ENCODE measurements around the gene PRIM2. TPM values are rescaled to one million over a fixed set of nuclear protein-coding genes. Genes with fewer than 3 reads are reported as not detected.

PRIM2 gene
- total and polyA plus RNA-seq, 2 of the 4 experiments (the other 2 are of a cell fraction), result 11.8 to 37.5 TPM

DNA sequence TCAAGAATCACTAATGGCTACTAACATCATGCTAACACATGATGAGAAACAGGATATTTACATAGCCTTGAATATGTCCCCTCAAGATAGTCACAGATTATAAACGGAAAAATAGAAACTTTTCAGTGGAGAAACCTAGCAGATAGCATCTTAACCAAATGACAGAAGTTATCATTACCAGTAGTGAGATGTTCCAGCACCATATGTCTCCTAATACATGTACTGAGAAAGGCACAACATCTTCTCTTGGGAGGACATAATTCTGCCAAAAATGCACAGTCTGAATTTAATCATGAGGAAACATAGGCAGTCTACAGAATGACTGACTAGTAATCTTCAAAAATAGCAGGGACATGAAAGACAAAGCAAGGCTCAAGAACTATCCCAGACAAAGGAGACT lies 19.9 kb upstream of the PRIM2 start:
- POLR2A ChIA-PET (ENCODE audit: unreplicated experiment), result no interaction called here
- no peak overlapping the region for H3K23ac ChIP-seq (ENCODE audit: low read depth, low read length)
- H2BK5ac ChIP-seq (ENCODE audit: low read depth, low read length, poor library complexity, severe bottlenecking), result no peak overlapping the region
- in situ Hi-C loops (cut with MboI; ENCODE audit: low sequenced_read_pairs), result no loop called here
- no peaks in the 10 kb centered on the region for H3K79me1 ChIP-seq (ENCODE audit: low read depth in 1 of 2, low read length in 2 of 2)
- TF ChIP-seq BHLHE40 (IDR thresholded peaks at IDR 0.05; ENCODE audit: low read depth, low read length) (no peak), MAZ (IDR thresholded peaks at IDR 0.05; ENCODE audit: borderline replicate concordance, low read depth, low read length) (no peak), MAFK (IDR thresholded peaks at IDR 0.05; ENCODE audit: low read depth, low read length) (no peak), CHD1 (IDR thresholded peaks at IDR 0.05; ENCODE audit: low read depth, low read length) (no peak), SMC3 (IDR thresholded peaks at IDR 0.05; ENCODE audit: low read depth, low read length) (no peak), CEBPB (IDR thresholded peaks at IDR 0.05; ENCODE audit: low read depth, low read length) (no peak), RFX5 (IDR thresholded peaks at IDR 0.05; ENCODE audit: low read depth, low read length) (no peak), FOS (IDR thresholded peaks at IDR 0.05; ENCODE audit: low read depth, low read length) (no peak), POLR2A (IDR thresholded peaks at IDR 0.05; ENCODE audit: low read depth, low read length) (no peak), MXI1 (IDR thresholded peaks at IDR 0.05; ENCODE audit: borderline replicate concordance, low read depth, low read length) (no peak), RAD21 (IDR thresholded peaks at IDR 0.05; ENCODE audit: low read length) (no peak), RCOR1 (IDR thresholded peaks at IDR 0.05; ENCODE audit: insufficient replicate concordance, low read length) (no peak), NFE2L2 (IDR thresholded peaks at IDR 0.05; ENCODE audit: low read depth, low read length) (no peak)
- TF ChIP-seq, protein P1, sequence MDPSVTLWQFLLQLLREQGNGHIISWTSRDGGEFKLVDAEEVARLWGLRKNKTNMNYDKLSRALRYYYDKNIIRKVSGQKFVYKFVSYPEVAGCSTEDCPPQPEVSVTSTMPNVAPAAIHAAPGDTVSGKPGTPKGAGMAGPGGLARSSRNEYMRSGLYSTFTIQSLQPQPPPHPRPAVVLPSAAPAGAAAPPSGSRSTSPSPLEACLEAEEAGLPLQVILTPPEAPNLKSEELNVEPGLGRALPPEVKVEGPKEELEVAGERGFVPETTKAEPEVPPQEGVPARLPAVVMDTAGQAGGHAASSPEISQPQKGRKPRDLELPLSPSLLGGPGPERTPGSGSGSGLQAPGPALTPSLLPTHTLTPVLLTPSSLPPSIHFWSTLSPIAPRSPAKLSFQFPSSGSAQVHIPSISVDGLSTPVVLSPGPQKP (IDR thresholded peaks at IDR 0.05; ENCODE audit: borderline replicate concordance, low read depth, low read length), result no peak
- TF ChIP-seq, protein P2, sequence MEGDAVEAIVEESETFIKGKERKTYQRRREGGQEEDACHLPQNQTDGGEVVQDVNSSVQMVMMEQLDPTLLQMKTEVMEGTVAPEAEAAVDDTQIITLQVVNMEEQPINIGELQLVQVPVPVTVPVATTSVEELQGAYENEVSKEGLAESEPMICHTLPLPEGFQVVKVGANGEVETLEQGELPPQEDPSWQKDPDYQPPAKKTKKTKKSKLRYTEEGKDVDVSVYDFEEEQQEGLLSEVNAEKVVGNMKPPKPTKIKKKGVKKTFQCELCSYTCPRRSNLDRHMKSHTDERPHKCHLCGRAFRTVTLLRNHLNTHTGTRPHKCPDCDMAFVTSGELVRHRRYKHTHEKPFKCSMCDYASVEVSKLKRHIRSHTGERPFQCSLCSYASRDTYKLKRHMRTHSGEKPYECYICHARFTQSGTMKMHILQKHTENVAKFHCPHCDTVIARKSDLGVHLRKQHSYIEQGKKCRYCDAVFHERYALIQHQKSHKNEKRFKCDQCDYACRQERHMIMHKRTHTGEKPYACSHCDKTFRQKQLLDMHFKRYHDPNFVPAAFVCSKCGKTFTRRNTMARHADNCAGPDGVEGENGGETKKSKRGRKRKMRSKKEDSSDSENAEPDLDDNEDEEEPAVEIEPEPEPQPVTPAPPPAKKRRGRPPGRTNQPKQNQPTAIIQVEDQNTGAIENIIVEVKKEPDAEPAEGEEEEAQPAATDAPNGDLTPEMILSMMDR (conservative IDR thresholded peaks at IDR 0.05; ENCODE audit: low read depth, low read length), result no peak
- H4K5ac ChIP-seq (ENCODE audit: low read depth, low read length), result no peak overlapping the region
- ATAC-seq (ENCODE audit: low read depth), result no peak
- H3K56ac ChIP-seq (ENCODE audit: extremely low read depth, insufficient read depth, low read length), result no peak overlapping the region
- H2AK5ac ChIP-seq (ENCODE audit: low read depth, low read length), result no peak overlapping the region
- no peak overlapping the region for H2AFZ ChIP-seq (replicated peaks; ENCODE audit: low read length, poor library complexity)
- CTCF ChIA-PET, result no interaction called here
- no peak overlapping the region for H3K4me3 ChIP-seq (ENCODE audit: insufficient read depth, low read depth, low read length)
- no peak overlapping the region for H3K18ac ChIP-seq (ENCODE audit: low read depth, low read length)
- no peak overlapping the region for H2AK9ac ChIP-seq (replicated peaks; ENCODE audit: low read depth, low read length, poor library complexity)
- no peak overlapping the region for H3K27ac ChIP-seq (ENCODE audit: insufficient read depth, low read length)
- H3K9me3 ChIP-seq (ENCODE audit: control insufficient read depth, insufficient read depth, low read length), result no peaks in the 10 kb centered on the region
- no peak overlapping the region for H2BK120ac ChIP-seq (ENCODE audit: low read depth, low read length)
- H4K91ac ChIP-seq (ENCODE audit: insufficient read depth, low read depth, low read length), result no peak overlapping the region
- no peak overlapping the region for H2BK20ac ChIP-seq (ENCODE audit: low read depth, low read length)
- no peak overlapping the region for H3K9ac ChIP-seq (ENCODE audit: low read depth, low read length)
- H3K14ac ChIP-seq (replicated peaks; ENCODE audit: low read depth, low read length), result no peak overlapping the region
- dilution Hi-C loops (cut with HindIII; ENCODE audit: low sequenced_read_pairs, unreplicated experiment), result no loop called here
- WGBS, 2 experiments (ENCODE audit: extremely low coverage in 2 of 2, insufficient read length in 1 of 2), result no CpG with 5 or more reads among the region's 1 CpG
- no peaks in the 10 kb centered on the region for H4K20me1 ChIP-seq (ENCODE audit: insufficient read depth, low read length)
- no peak for DNase-seq
- H2BK15ac ChIP-seq (ENCODE audit: low read depth, low read length), result no peak overlapping the region
- peaks cover 5% of the 10 kb centered on the region; the same call in 1 of the 2 replicates for H3K4me1 ChIP-seq (ENCODE audit: control insufficient read depth, insufficient read depth, low read length)
- intact Hi-C loops (cut with micrococcal nuclease), result no loop called here
- H3K9me1 ChIP-seq (ENCODE audit: insufficient read depth, low read length), result peaks cover 3% of the 10 kb centered on the region; the same call in 1 of the 2 replicates
- no TSS peak for BruUV-seq (replicated peaks)
- no peak overlapping the region for H4K8ac ChIP-seq (ENCODE audit: low read depth in 2 of 2, low read length in 2 of 2)
- H3K27me3 ChIP-seq (ENCODE audit: control insufficient read depth, insufficient read depth, low read length), result no peaks in the 10 kb centered on the region
- H3K4me2 ChIP-seq (ENCODE audit: low read depth, low read length), result no peak overlapping the region
- no peaks in the 10 kb centered on the region for H3K36me3 ChIP-seq (ENCODE audit: control insufficient read depth, insufficient read depth, low read length)
- H3K4ac ChIP-seq (ENCODE audit: low read depth, low read length), result no peak overlapping the region

Measured in IMR-90 (cell line).